Nucleus accumbens (tissue), 56 donors: ENCODE results near the gene NOS2.
"Not testable (repeated sequence)": the region's sequence is repeated elsewhere in the genome, so short reads cannot be mapped to it uniquely, and the experiment has no call there.

Experiments used
- DNase-seq, 56 donors: peaks; one replicate each; lab custom pipeline; 2025; lab: John Stamatoyannopoulos, UW

The NOS2 gene

DNA sequence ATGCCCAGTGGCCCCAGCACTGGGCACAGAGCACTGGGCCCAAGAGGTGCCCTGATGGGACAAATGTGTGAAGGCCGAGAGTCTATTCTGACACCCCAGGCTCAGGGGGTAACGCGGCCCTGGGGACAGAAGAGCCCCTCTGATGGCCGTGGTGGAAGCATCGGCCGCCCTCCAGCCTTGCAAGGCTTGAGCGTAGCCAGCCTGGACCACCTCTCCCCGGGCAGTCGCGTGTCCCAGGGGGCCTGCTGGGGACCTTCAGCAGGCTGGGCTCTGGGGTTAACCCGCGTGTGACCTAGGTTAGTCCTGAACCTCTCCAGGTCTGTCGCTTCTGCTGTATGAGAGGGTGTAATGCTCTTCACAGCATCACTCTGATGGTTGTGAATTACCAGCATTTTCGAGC lies 40.8 kb downstream of the NOS2 start:
- DNase-seq = no peak

DNA sequence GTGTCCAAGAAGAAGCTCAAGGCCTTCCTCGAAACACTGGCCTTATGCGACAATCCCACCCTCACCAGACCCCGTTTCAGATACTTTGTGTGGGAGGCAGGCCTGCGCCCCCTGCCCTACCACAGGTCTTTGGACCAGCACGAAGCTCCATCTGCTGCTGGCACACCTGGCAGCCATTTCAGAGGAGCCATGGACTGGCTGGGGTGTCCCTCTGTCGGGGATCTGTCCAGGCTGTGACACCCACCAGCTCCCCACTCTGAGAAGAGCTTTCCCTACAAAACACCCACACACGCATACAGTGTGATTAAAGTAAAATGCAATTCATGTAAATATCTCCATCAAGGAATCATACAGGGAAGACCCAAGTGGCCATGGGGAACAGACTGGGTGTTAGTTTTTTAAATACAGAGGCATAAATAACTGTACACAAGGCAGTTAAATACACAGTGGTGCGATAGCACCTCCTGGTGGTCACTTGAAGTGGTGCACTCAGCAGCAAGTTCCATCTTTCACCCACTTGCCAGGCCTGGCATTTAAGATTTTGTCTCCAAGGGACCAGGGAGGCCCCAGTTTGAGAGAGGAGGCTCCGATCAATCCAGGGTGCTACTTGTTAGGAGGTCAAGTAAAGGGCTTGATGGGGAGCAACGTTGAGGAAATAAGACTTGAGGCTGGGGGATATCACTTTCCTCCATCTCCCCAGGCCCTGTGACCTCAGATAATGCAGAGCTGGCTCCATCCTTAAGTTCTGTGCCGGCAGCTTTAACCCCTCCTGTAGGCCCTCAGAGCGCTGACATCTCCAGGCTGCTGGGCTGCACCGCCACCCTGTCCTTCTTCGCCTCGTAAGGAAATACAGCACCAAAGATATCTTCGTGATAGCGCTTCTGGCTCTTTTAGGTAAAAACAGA lies 43.6 kb downstream of the NOS2 start:
- DNase-seq = peak in 27 of 56 donors; percentile 1 to 62 (median 15)

DNA sequence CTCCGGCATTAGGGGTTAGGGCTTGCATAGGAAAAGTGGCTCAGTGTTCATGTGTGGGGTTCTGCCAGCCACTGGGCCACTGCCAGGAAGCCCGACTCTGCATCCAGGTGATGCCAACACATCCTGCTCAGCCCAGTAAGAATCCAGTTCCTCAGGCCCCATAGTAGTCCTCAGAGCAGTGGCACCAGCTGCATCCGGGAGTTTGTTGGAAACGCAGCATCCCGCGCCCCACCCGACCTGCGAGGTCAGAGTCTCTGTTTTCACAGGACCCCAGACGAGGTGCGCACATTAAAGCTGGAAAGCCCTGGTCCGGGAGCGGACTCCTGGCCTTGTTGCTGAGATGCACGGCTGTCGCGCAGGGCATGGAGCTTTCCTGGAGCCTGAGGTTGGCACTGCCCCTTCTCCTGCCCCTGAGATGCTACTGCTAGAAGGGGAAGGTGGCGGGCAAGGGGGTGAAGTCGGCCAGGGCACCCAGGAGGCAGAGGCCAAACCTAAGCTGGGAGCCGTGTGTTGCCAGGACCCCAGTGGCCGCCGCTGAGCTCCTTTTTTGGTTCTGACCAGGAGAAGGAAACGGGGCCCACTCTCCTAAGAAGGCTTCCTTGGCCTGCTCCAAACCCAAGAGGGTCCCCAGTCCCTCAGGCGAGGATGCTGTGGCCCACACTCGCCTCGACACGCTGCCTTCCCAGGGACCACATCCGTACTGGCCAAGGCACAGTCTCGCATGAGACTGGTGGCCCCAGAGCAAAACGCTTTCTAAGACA lies 44.4 kb downstream of the NOS2 start:
- no peak for DNase-seq

DNA sequence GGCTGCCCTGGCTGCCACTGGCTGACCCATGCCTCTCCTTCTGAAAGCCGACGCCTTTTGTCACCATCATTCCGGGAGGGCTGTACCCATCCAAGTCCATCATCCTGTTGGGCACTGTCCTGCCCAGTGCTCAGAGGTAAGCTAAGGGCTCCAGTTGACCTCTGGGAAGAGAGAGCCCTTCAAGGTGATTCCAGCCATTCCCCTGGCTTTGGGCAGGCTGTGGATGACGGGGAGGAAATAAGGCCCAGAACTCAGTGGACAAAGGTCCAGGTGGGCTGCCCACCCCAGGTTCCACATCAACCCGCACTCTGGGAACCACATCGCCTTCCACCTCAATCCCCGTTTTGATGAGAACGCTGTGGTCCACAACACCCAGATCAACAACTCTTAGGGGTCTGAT lies 45.8 kb downstream of the NOS2 start:
- DNase-seq = no peak

- DNase-seq = not testable (repeated sequence)
Observed at GRCh38 chr17:27753726-27754125, 46.6 kb downstream of the NOS2 start.

GRCh38 chr17:27752831-27753619 lies 47.3 kb downstream of the NOS2 start:
- not testable (repeated sequence) for DNase-seq

GRCh38 chr17:27751622-27752490 lies 48.5 kb downstream of the NOS2 start:
- no peak for DNase-seq

- DNase-seq = no peak
Observed at GRCh38 chr17:27751166-27751565, 49.2 kb downstream of the NOS2 start.

DNA sequence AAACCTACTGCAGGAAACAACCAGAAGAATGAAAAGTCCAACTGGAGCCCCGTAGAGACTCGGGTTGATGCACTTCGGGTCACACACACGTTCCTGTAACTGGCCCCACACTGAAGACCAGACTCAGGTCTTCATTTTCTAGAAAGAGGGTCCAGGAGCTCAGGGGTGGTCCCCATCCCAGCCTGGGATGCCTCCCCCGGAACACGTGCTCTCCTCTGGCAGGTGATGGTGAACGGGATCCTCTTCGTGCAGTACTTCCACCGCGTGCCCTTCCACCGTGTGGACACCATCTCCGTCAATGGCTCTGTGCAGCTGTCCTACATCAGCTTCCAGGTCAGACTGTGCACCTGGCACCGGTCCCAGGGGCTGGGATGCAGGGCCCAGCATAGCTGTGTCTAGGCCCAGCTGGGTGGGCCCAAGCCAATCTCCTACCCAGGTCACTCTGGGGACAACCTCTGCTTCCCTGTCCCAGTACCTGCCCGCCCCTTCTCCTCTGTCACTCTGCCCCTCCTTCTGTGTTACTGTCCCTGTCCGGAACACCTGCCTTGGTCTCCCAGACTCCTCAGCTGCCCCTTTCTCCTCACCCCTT lies 50.7 kb downstream of the NOS2 start:
- DNase-seq = not testable (repeated sequence)

GRCh38 chr17:27748360-27748825 lies 51.9 kb downstream of the NOS2 start:
- DNase-seq = no peak

DNA sequence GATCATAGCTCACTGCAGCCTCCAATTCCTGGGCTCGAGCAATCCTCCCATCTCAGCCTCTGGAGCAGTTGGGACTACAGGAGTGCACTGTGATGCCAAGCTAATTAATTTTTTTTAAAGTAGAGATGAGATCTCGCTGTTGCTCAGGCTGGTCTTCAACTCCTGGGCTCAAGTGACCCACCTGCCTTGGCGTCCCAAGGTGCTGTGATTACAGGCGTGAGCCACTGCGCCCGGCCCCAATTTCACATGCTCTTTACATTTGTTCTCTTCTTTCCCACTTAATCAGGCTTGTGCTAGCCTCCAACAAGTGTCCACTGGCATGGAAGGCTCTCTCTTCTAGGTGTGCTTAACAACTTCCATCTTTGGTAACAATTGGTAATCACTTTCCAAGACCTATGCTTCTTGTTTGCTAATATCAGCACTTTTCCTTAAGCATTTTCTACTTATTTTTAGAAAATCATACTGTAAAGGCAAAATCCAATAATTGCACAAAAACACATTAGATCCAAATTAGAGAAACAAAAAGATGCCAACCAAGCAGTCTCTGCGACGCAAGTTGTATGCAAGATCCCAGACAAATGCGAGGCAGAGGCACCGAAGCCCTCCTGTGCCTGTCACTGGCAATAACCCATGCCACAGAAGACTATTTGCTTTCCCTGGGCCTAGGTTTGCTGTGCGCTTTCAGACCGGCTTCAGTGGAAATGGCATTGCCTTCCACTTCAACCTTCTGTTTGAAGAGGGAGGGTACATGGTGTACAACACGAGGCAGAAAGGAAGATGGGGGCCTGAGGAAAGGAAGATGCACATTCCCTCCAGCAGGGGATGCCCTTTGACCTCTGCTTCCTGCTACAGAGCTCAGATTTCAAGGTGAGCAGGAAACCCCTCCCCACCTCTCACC lies 52.6 kb downstream of the NOS2 start:
- DNase-seq = no peak

DNA sequence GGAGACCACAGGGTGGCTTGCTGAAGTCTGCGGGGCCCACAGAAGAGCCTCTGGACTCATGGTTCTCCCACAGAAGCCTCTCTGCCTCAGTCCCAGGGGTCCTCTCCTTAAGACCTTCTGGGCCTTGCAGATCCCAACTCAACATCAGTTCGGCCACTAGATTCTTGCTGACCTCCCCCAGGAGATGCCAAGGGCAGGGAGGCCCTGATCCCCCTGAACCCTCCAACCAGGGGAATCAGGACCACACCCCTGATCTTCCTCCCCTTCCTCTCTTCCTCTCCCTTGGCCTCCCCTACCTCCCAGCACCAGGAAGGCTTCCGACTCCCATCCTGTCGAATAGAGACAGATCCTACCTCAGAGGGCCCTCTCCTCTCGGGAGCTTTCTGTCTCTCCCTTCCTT lies 53.4 kb downstream of the NOS2 start:
- DNase-seq = no peak

DNA sequence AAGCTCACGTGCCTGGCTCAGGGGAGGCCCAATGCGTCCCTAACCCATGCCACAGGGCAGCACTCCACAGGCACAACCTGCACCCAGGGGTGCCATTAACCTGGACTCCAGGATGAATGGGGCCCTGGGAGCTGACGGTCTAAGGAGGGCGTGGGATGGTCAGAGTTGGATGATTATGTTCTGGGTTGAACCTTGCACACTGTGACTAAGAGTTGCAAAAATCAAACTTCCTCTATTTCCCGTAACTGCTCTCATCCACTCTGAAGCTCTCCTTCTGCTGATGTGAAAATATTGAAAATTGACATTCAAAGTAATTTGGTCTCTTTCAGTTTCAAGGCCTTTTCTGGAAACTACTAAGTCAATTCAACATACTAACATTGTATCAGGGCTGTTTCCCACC lies 54.0 kb downstream of the NOS2 start:
- not testable (repeated sequence) for DNase-seq

DNA sequence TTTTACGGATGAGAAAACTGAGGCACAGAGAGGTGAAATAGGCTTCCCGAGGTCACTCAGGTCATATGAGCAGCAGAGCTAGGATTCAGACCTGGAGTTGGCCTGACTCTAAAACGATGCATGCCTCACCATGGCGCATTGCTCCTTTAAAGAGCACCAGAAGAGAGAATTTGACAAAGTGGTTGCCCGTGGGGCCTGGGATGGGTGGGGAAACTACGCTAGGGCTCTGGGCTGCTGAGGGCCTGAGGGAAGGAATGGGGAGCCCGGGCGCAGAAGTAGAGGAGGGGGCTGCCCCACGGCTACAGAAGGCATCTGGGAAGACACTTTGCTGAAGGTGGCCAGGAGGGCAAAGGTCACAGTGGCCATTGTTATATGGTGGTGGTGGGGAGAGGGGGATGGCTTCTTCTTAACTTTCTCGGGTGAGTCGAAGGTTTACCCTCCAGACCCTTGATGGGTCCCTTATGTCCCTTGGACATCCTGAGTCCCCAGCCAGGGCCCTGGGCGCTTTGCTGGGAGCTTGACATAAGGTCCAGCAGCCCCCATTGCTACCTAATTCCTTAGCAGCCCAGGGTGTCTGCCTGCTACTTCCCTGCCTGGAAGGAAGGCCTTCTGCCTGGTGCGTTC lies 55.0 kb downstream of the NOS2 start:
- DNase-seq = not testable (repeated sequence)

- DNase-seq = no peak
Observed at GRCh38 chr17:27743281-27743885, 56.9 kb downstream of the NOS2 start.

GRCh38 chr17:27741971-27742575 lies 58.3 kb downstream of the NOS2 start:
- no peak for DNase-seq

- DNase-seq = no peak
Observed at GRCh38 chr17:27741361-27741861, 58.9 kb downstream of the NOS2 start.
